ENCODE results near the gene IFNL2. TPM values are rescaled to one million over a fixed set of nuclear protein-coding genes. Genes with fewer than 3 reads are reported as not detected.
"Not testable (repeated sequence)": the region's sequence is repeated elsewhere in the genome, so short reads cannot be mapped to it uniquely, and the experiment has no call there.

Gene IFNL2
- total RNA-seq, 1 donor from 2014 or later, result not detected

DNA sequence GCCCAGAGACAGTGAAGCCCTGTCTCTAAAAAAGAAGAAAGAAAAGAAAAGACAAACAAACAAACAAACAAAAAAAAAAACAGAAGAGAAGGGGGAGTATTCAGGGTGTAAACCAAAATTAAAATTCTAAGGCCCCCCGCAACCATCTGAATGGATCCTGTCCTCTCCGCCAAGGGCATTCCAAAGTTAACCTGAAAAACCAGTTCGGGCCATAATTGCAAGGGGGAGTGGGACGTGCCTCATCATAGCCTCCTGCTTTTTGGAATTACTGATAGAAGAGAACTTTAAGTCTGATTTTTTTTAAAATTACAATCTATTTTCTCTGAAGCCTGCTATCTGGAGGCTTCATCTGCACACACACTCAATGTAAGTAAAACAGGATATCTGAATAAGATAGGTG lies 5.7 kb upstream of the IFNL2 start:
- H3K27ac Mint-ChIP-seq, result no peak overlapping the region
- no peak for DNase-seq (ENCODE audit: low spot score, unreplicated experiment)
- peaks cover 59% of the 10 kb centered on the region for H3K27me3 Mint-ChIP-seq
- H3K9me3 Mint-ChIP-seq (ENCODE audit: low read depth), result no peaks in the 10 kb centered on the region
- no peak overlapping the region for H3K4me3 Mint-ChIP-seq (ENCODE audit: low read depth)
- H3K36me3 Mint-ChIP-seq (ENCODE audit: insufficient read depth), result no peaks in the 10 kb centered on the region
- H3K4me1 Mint-ChIP-seq (ENCODE audit: low read depth), result peaks cover 5% of the 10 kb centered on the region
- TF ChIP-seq, protein P1, sequence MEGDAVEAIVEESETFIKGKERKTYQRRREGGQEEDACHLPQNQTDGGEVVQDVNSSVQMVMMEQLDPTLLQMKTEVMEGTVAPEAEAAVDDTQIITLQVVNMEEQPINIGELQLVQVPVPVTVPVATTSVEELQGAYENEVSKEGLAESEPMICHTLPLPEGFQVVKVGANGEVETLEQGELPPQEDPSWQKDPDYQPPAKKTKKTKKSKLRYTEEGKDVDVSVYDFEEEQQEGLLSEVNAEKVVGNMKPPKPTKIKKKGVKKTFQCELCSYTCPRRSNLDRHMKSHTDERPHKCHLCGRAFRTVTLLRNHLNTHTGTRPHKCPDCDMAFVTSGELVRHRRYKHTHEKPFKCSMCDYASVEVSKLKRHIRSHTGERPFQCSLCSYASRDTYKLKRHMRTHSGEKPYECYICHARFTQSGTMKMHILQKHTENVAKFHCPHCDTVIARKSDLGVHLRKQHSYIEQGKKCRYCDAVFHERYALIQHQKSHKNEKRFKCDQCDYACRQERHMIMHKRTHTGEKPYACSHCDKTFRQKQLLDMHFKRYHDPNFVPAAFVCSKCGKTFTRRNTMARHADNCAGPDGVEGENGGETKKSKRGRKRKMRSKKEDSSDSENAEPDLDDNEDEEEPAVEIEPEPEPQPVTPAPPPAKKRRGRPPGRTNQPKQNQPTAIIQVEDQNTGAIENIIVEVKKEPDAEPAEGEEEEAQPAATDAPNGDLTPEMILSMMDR (IDR thresholded peaks at IDR 0.05; ENCODE audit: unreplicated experiment), result no peak

DNA sequence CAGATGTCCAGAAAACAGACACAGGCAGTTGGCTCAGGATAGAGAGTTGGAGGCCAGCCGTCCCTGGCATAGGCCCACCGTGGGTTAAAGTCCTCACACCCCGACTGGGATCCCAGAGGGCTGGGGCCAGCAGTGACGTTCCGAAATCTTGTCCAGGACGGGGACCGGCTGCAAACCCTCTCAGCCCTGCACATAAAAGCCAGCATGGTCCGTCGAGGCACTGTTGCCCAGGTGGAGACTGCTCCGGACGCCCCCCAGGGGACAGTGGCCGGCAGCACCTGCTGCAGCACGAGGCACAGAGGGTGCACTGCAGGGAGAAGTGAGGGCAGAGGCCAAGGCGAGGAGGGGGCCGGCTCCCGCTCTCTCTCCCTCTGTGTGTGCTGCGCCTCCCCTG lies 4.3 kb upstream of the IFNL2 start:
- TF ChIP-seq, protein P1 (IDR thresholded peaks at IDR 0.05; ENCODE audit: unreplicated experiment), result peak; percentile 32
- Mint-ChIP-seq H3K4me1 (ENCODE audit: low read depth) (peaks cover 5% of the 10 kb centered on the region), H3K36me3 (ENCODE audit: insufficient read depth) (no peaks in the 10 kb centered on the region), H3K4me3 (ENCODE audit: low read depth) (no peak overlapping the region), H3K27me3 (peaks cover 66% of the 10 kb centered on the region), H3K9me3 (ENCODE audit: low read depth) (no peaks in the 10 kb centered on the region), H3K27ac (no peak overlapping the region)
- no peak for DNase-seq (ENCODE audit: low spot score, unreplicated experiment)

DNA sequence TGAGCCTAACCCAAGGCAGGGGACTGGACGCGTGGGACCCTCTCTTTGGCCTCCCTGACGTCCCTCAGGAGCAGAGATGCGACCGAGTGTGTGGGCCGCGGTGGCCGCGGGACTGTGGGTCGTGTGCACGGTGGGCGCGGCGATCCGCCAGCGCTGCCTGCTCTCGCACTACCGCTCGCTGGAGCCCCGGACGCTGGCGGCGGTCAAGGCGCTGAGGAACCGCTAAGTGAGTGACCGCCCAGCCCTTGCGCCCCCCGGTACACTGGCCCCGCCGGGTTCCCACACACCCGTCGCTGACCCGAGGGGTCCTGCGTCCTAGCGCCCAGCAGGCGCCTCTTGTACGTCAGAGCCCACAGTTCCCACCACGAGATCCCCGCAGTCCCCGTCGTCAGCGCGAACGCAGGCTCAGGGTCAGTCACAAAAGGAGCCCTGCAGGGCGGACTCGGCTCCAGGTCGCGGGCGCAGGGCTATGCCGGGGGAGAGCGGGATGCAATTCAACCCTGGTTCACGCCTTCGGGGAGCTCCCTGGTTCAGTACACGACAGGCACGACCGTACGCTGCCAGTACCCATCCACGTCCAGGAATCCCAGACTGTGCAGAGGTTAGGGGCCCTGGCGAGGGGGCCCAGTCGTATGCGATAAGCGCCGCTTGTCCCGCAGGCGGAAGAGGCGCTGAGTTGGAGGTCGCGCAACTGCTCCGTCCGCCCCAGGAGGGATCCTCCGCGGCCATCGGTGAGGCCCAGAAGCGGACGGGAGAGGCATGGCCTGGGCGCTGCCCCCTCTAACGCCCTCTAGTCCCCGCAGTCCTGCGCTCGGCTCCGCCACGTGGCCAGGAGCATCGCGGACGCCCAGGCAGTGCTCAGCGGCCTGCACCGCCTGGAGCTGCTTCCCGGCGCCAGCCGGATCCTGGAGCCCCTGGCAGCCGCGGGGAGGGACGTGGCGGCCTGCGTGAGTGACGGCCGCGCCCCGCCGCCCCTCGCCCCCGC lies 3.6 kb upstream of the IFNL2 start:
- Mint-ChIP-seq H3K4me1 (ENCODE audit: low read depth) (peaks cover 5% of the 10 kb centered on the region), H3K9me3 (ENCODE audit: low read depth) (no peaks in the 10 kb centered on the region), H3K27me3 (peaks cover 69% of the 10 kb centered on the region), H3K36me3 (ENCODE audit: insufficient read depth) (no peaks in the 10 kb centered on the region), H3K27ac (no peak overlapping the region), H3K4me3 (ENCODE audit: low read depth) (no peak overlapping the region)
- TF ChIP-seq, protein P1 (IDR thresholded peaks at IDR 0.05; ENCODE audit: unreplicated experiment), result peak; percentile 11
- DNase-seq (ENCODE audit: low spot score, unreplicated experiment), result no peak

DNA sequence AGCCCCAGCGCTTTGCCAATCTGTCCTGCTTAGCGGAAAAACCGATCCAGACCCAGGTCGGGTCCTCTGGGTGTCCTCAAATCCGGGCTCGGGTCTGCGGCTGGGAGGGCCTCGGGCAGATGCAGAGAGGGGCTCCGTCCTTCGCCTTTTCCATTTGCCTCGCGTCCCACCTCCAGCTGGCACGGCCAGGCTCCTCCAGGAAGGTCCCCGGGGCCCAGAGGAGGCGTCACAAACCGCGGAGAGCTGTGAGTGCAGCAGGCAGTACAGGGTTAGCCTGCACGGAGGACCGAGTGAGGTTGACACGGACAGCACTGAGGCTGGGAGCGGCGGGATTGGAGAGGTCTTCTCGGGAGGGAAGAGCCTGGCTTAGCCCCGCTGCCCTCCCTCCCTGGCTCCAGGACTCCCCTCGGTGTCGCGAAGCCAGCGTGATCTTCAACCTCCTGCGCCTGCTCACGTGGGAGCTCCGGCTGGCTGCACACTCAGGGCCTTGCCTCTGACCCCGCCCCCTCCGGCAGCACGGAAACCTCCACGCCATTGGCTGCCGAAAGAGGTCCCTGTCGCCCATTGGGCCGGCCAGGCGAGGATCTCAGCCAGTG lies 2.8 kb upstream of the IFNL2 start:
- Mint-ChIP-seq H3K27me3 (peaks cover 68% of the 10 kb centered on the region), H3K4me1 (ENCODE audit: low read depth) (peaks cover 5% of the 10 kb centered on the region), H3K9me3 (ENCODE audit: low read depth) (no peaks in the 10 kb centered on the region), H3K27ac (no peak overlapping the region), H3K4me3 (ENCODE audit: low read depth) (no peak overlapping the region), H3K36me3 (ENCODE audit: insufficient read depth) (no peaks in the 10 kb centered on the region)
- no peak for DNase-seq (ENCODE audit: low spot score, unreplicated experiment)
- TF ChIP-seq, protein P1 (IDR thresholded peaks at IDR 0.05; ENCODE audit: unreplicated experiment), result no peak

DNA sequence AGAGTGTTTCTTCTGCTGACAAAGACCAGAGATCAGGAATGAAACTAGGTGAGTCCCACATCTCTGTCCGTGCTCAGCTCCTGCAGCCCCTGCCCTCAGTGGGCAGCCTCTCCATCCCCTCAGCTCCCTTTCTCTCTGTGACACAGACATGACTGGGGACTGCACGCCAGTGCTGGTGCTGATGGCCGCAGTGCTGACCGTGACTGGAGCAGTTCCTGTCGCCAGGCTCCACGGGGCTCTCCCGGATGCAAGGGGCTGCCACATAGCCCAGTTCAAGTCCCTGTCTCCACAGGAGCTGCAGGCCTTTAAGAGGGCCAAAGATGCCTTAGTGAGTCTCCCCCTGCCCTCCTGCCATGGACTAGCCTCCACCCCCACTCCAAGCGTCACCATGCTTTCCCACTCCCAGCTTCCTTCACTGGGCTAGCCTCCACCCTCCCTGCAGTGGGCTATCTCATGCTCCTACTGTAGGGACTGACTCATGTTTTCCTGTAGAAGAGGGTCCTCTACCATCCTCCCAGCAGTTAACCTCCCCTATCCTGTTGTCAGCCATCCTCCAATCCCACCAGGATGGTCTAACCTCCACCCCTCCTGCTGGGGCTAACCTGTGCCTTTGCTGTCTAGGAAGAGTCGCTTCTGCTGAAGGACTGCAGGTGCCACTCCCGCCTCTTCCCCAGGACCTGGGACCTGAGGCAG lies 481 bp downstream of the IFNL2 start:
- not testable (repeated sequence) for H3K27ac Mint-ChIP-seq; H3K4me1 Mint-ChIP-seq (ENCODE audit: low read depth); DNase-seq (ENCODE audit: low spot score, unreplicated experiment); H3K9me3 Mint-ChIP-seq (ENCODE audit: low read depth); H3K36me3 Mint-ChIP-seq (ENCODE audit: insufficient read depth); H3K4me3 Mint-ChIP-seq (ENCODE audit: low read depth)
- peaks cover 61% of the 10 kb centered on the region for H3K27me3 Mint-ChIP-seq

DNA sequence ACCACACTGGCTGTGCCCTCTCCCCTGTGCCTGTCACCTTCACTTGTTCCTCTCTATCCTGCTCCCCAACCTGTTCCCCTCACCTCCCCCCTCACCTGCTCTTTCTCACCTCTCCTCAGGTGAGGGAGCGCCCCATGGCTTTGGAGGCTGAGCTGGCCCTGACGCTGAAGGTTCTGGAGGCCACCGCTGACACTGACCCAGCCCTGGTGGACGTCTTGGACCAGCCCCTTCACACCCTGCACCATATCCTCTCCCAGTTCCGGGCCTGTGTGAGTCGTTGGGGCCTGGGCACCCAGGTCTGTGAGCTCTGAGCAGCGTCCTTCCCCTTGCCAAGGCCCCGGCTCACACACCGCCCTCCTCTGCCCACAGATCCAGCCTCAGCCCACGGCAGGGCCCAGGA lies 1.2 kb downstream of the IFNL2 start:
- H3K4me1 Mint-ChIP-seq (ENCODE audit: low read depth); H3K27ac Mint-ChIP-seq; H3K4me3 Mint-ChIP-seq (ENCODE audit: low read depth); H3K9me3 Mint-ChIP-seq (ENCODE audit: low read depth); H3K36me3 Mint-ChIP-seq (ENCODE audit: insufficient read depth); DNase-seq (ENCODE audit: low spot score, unreplicated experiment): not testable (repeated sequence)
- H3K27me3 Mint-ChIP-seq, result peaks cover 56% of the 10 kb centered on the region
